ENCODE results near the gene ZBTB46.

DNA sequence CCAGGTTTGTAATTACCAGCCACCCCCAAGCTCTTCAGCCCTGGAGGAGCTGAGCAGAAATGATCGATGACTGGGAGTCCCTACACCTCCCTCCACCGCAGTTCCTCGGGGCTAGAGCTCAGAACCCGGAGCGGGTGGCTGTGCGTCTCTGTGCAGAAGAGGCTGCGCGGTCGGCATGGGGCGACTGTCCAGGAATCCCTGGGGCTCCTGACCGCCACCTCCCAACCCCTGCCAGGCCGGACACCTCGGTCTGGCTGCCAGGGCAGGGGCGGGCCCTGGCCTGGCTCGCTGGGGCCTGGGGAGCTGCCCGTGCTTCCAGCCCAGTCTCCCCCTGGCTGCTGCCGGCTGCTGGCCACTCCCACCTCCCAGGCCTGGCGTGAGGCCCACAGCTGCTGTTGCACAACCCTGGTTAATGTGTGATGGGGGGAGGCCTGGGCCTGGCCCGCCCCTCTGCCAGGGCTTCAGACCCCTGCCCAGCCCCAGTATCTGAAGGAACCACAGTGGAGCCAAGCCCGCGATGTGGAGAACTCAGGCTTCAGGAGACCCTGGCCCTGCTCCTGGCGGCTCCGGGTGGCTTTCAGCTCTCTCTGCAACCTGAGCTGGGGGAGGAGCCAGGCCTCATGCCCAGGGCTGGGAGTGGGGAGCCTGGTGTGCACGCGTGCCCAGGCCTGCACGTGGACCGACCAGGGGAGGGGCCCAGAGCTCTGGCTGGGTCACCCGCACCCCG lies 90.3 kb downstream of the ZBTB46 start:
- TF ChIP-seq, protein P1, sequence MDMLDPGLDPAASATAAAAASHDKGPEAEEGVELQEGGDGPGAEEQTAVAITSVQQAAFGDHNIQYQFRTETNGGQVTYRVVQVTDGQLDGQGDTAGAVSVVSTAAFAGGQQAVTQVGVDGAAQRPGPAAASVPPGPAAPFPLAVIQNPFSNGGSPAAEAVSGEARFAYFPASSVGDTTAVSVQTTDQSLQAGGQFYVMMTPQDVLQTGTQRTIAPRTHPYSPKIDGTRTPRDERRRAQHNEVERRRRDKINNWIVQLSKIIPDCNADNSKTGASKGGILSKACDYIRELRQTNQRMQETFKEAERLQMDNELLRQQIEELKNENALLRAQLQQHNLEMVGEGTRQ (CRISPR knock-in tag; IDR thresholded peaks at IDR 0.05) = no peak; the same call in 1 of the 2 replicates
- TF ChIP-seq, protein P2, sequence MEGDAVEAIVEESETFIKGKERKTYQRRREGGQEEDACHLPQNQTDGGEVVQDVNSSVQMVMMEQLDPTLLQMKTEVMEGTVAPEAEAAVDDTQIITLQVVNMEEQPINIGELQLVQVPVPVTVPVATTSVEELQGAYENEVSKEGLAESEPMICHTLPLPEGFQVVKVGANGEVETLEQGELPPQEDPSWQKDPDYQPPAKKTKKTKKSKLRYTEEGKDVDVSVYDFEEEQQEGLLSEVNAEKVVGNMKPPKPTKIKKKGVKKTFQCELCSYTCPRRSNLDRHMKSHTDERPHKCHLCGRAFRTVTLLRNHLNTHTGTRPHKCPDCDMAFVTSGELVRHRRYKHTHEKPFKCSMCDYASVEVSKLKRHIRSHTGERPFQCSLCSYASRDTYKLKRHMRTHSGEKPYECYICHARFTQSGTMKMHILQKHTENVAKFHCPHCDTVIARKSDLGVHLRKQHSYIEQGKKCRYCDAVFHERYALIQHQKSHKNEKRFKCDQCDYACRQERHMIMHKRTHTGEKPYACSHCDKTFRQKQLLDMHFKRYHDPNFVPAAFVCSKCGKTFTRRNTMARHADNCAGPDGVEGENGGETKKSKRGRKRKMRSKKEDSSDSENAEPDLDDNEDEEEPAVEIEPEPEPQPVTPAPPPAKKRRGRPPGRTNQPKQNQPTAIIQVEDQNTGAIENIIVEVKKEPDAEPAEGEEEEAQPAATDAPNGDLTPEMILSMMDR (IDR thresholded peaks at IDR 0.05) = no peak
- TF ChIP-seq, protein P3, sequence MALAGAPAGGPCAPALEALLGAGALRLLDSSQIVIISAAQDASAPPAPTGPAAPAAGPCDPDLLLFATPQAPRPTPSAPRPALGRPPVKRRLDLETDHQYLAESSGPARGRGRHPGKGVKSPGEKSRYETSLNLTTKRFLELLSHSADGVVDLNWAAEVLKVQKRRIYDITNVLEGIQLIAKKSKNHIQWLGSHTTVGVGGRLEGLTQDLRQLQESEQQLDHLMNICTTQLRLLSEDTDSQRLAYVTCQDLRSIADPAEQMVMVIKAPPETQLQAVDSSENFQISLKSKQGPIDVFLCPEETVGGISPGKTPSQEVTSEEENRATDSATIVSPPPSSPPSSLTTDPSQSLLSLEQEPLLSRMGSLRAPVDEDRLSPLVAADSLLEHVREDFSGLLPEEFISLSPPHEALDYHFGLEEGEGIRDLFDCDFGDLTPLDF (CRISPR knock-in tag; IDR thresholded peaks at IDR 0.05) = no peak
- TF ChIP-seq MYBL2 (CRISPR knock-in tag; IDR thresholded peaks at IDR 0.05) (peak; percentile 17; the same call in 1 of the 2 replicates), NFE2L1 (CRISPR knock-in tag; IDR thresholded peaks at IDR 0.05) (no peak)
